Measurements from ENCODE around the gene WIPI1.

Gene WIPI1

GRCh38 chr17:68460146-68460545 is 2.9 kb upstream of the WIPI1 start:
- DNase-seq (ENCODE audit: low spot score), result no peak

DNA sequence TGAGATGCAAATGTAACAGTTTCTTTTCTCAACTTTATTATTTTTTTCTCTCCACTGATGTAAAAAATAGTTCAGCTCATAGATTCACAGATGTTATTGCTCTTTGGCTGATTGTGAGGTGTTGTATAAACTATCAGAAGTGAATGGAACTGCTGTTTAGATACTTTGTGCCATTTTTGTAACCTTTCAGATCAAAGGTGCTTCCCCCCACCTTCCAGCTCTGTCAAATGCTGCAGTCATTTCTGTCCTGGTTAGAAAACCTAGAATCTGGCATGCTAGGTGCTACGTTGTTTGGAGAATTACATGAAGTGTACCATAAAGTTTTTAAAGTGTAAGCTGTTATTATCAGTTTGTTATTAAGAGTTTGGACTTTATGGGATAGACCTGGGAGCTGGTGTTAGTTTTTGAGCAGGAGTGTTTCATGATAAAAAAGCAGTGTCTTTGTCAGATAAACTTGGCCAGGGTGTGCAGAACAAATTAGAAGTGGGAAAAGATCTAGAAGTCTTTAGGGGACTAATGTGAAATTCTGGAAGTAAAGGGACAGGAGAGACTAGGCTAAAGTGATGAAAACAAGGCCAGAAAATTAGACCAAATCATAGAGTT is 1.8 kb upstream of the WIPI1 start:
- DNase-seq (ENCODE audit: low spot score), result no peak

DNA sequence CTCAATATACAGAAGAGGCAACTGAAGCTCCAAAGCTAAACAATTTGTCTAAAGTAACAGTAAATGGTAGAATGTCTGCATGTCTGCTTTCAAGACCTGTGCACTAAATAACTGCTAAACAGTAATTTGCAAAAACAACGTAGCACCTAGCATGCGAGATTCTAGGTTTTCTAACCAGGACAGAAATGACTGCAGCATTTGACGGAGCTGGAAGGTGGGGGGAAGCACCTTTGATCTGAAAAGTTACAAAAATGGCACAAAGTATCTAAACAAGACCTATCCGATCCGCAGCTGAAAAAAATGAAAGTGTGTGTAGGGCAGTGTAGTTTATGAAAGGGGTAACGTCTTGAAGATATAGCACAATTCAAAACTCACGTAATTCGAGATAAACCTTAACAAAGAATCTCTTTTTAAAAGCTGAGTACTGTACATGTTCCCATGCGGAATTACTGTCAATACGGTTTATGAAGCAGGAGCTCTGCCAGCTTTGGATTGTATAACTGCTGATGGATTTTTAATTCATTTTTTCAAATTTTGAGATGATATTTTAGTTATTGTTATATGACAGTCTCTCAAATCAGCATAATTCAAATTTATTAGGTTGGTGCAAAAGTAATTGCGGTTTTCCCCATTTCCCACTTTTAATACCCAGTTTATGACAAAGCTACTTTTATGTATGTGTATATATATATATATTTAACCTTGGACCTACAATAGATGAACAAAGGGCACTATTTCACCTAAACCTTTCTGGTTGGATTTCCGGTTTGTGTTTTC is 1.2 kb upstream of the WIPI1 start:
- no peak for DNase-seq (ENCODE audit: low spot score)

GRCh38 chr17:68457539-68458259 is 403 bp upstream of the WIPI1 start:
- peak; percentile 99 for DNase-seq (ENCODE audit: low spot score)

DNA sequence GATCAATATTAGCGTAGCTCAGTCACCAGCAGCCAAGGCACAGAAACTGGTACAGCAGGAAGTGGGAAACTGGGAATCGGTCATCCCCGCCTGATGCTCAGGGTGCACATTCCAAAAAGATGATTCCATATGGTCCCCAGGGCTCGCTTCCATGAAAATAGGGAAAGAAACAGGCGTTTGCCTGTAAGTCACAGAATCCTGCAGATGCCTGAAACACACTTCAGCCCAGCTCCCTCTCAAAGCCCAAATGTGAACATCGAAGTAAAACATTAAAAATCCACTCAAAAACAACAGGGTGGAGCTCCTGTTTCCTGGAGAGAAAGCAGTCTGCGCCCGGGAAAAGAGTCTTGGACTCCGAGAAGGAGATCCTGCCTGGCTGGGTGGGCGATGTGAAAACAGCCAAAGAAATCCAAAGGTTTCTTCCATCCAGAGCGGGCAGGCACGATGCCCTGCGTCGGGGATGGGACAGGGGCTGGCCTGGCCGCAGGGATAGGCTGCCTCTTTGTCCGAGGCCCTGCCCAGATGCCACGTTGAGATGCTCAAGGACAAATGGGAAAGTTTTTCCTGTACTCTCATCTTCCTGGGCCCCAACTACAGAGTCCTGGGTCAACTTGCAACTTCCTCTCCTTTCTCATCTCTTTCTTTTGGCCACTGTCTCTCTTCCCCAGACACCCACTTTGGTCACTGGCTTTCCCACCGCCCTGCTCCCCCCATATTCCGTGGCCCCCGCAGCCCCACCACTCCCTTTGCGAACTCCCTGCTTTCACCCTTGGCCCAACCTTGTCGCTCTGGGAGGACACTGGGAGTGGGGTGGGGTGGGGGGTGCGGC is 743 bp downstream of the WIPI1 start:
- peak; percentile 80 for DNase-seq (ENCODE audit: low spot score)

- peak; percentile 45 for DNase-seq (ENCODE audit: low spot score)
These were observed 1.4 kb downstream of the WIPI1 start for GRCh38 chr17:68455901-68456338.

DNA sequence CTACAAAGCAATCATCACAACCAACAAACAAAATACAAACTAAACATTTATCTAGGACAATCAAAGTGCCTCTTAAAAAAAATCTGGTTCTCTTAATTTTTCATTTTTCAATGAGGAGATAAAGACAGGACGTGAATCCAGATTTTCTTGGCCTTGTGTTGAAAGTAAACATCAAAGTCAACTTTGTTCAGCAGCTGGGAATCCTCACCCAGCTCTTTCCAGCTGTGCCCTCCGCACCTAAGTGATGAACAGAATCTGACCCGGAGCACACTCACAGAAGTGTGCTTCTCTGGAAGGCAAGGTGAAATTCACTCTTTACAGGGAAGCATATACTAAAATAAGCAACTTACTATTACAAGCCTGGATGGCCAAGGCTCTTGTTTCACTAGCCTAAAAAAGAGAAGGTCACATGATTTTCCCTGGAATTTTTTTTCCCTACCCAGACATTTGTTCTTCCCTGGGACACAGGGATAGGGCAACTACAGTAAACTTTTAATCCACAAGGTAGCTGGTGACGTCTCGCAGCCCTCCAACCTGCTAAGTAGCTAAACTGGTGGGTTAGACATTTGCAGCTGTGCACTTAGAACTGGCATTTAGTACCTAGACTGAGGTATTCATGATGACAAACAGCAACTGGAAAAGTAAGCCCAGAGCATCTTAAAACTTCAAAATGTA is 3.2 kb downstream of the WIPI1 start:
- no peak for DNase-seq (ENCODE audit: low spot score)

- no peak for DNase-seq (ENCODE audit: low spot score)
These were observed 4.5 kb downstream of the WIPI1 start for GRCh38 chr17:68452724-68453290.

DNA sequence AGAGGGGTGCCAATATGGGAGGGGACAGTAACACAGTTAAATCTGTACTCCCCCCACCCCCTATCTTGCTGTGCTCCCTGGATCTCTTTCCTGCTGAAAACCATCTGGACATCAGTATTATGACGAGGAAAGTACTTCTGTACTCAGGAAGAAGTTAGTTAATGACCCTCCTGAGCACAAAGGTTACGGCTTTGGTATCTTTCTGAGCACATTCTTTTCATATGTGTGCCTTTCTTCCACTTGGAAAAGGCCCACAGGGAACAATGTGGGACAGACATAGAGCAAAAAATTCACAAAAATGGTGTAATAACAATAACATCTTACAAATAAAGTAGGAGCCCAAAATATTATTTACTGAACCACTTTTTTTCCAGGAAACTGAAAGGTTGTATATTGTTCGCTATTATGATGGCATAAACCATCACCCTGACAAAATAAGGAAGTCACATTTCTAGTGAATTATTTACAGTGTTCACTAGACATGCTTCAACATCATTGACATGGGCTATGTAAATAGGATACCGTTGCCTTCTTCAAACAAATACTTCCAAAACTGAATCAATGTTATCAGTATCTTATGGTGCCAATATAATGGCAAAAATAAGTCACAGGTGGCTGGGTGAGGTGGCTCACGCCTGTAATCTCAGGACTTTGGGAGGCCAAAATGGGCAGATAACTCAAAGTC is 5.5 kb downstream of the WIPI1 start:
- DNase-seq (ENCODE audit: low spot score), result no peak

DNA sequence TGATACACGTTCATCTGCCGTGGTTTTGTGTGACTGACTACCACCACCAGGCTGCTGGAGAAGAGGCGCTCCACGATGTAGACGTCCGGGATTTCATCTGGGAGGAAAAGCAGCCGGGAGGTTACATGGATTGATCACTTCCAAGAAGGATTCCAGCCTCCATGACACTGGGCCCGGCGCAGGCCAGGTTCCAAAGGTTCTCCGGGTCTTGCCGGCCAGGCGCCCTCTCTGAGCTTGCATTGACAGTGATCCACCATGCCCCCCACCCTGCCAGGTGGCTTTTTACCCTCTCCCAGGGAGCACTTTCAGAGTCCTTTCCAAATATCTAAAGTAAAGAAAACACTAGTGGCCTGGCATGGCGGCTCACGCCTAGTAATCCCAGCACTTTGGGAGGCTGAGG is 6.5 kb downstream of the WIPI1 start:
- no peak for DNase-seq (ENCODE audit: low spot score)

DNA sequence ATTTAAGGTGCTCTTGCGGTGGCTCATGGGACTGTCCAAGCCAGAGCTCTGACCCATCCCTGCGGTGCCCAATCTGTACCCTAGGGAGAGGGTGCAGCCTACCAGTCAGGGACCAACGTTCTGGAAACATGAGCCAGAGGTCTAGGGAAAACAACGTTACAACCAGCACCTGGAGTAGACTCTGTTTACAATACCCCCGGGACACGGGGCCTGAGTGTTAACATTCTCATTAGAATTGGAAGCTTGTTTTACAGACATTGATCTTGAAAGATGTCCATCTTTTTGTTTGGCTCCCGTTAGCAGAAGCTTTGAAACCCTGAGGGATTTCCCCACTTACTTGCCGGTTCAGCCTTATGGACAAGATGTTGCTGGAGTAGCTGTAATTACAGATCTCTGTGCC is 6.9 kb downstream of the WIPI1 start:
- DNase-seq (ENCODE audit: low spot score), result no peak

DNA sequence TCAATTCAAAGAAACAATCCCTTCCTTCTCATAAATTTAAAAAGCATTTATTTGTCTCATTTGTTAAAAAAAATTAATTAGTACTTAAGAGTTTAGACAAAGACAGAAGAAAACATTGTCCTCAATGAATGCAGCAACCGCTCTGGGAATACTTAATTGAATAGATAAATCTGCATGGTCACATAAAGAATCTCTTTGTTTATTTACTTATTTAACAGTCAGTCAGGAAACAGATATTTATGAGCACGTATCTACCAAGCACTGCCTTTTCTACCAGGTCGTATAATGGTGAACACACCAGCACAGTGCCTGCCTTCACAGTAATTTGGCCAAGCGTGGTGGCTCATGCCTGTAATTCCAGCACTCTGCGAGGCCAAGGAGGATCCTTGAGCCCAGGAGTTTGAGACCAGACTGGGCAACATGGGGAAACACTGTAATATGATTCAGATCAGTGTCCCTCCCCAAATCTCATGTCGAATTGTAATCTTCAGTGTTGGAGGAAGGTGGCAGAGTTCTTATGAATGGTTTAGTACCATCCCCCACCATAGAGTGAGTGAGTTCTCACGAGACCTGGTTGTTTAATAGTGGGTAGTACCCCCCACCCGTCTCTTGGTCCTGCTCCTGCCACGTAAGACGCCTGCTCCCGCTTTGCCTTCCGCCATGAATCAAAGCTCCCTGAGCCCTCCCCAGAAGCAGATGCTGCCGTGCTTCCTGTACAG is 8.1 kb downstream of the WIPI1 start:
- no peak for DNase-seq (ENCODE audit: low spot score)

GRCh38 chr17:68446626-68447041 is 10.7 kb downstream of the WIPI1 start:
- no peak for DNase-seq (ENCODE audit: low spot score)

- no peak for DNase-seq (ENCODE audit: low spot score)
These were observed 11.6 kb downstream of the WIPI1 start for GRCh38 chr17:68445671-68446070.

- no peak for DNase-seq (ENCODE audit: low spot score)
These were observed 13.3 kb downstream of the WIPI1 start for GRCh38 chr17:68443972-68444464.

DNA sequence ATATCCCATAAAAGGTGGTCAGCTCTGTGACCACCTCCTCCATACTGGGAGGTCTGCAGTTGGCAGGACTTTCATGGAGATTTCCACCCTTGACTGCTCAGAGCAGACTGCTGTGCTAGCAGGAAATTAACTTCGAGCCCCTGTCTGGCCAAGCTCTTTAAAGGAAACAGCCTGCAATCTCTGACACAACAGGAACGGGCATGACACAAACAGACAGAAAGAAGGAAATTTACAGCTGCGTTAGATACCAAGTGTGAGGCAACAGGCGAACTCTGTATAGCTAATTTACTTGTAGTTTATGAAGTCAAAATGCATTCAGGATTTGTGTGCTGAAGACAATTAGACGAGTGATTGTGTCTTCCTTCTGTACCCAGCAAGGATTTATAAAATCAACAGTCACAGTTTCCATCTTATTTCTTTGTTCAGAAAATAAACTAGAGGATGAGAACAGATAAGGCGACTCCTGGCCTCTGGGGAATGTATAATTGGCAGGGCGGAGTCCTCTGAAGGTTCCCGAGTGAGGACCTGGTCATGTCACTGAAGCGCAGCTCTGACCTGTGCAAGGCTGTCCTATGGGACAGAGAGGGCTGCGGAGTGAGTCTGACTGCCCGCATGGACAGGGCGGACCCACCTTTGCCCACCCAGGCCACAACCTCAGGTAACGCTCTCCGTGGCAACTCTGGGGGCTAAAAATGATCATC is 16.1 kb downstream of the WIPI1 start:
- DNase-seq (ENCODE audit: low spot score), result peak; percentile 68

DNA sequence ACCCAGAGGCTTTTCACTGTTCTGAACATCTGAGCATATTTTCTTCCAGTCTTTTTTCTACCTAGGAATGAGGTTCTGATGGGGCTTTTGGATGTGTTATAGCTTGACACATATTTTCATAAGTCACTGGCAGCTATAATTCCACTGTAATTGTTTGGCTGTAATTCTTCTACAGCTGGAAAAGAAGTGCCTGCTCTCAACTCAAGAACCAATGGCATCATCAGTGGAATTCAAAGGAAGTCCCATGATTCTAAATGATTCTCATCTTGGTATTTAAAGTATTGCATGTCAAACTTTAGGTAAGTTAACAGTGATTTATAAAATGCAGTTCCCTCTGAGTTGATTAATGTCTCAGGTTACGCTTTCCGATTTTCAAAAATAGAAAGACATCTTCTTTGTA is 16.8 kb downstream of the WIPI1 start:
- DNase-seq (ENCODE audit: low spot score), result no peak

DNA sequence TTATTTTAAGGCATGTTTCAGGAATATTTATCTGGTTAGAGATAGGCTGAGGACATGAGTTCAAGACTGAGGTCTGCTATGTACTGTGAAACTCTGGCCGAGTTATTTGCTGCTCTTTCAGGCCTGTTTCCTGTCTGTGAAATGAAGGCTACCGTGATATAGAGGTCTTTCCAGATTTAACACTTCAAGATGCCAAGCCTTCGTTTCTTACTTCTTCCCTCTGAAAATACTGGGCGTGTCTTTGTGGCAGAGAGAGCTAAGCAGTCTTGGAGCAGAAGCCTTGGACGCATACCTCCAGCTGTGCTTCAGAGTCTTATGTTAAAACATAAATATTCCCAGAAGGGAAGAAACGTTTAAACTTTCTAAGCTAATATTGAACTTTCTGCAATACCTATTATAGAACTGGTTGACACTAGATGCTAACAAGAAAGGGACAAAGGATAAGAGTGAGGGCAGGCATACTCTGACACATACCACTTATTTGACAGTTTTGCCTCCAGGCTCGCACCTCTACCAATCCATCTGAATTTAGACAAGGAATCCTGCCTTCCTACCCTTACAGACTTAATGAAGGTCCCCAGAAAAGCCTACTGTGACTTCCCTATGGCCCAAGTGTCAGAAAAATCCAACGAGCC is 17.5 kb downstream of the WIPI1 start:
- DNase-seq (ENCODE audit: low spot score), result no peak

Measured in pons (tissue), 1 donor.